CD1c-positive myeloid dendritic cell (primary cell): Measurements from ENCODE around the gene FAM120C.

Experiments used
- DNase-seq: peaks from one replicate; pipeline ENCODE4 v3.0.0-alpha.2; 2016; ENCODE audit errors: extremely low spot score

The FAM120C gene

DNA sequence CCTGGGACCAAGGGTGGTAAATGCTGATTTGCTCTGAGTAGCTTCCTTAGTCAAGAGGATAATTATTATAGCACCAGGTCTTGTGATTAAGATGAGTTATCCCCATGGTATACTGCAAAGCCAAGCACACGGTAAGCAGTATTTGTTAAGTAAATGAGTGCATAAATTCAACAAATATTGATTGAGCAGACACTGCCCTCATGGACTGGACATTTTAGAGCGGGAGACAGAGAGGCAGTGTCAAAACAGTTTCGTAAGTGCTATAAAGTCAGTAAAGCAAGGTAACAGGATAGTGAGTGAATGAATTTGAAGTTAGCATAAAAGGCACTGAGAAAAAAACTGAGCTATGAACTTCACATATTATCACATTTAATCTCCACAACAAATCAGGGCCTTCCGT, 152.7 kb downstream of the FAM120C start:
- no peak for DNase-seq

DNA sequence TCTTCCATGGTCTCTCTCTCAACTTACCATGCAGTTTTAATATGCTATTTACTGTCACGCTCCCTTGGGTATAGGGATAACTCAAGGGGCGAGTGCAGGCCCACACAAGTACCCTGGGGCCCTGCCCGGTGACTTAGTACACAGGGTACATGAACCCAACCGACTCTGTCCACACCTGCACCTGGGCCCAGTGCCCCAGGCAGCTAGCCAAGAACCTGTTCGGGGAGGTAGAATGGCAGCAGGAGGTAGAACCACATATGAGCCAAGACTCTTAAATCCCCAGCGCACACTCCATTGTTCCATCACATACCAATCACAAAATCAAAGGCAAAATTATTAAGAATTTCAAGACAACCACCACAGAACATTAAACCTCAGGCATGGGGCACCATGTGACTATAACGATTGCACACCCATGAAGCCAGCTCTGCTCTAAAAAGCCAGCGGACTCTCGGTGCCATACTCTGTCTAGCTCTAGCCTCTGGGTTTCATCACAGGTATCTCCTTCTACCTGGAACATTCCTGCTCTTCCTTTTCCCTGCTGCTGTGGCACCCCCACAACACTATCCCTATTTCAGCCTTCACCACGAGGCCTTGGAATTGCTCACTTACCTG, 153.4 kb downstream of the FAM120C start:
- no peak for DNase-seq

DNA sequence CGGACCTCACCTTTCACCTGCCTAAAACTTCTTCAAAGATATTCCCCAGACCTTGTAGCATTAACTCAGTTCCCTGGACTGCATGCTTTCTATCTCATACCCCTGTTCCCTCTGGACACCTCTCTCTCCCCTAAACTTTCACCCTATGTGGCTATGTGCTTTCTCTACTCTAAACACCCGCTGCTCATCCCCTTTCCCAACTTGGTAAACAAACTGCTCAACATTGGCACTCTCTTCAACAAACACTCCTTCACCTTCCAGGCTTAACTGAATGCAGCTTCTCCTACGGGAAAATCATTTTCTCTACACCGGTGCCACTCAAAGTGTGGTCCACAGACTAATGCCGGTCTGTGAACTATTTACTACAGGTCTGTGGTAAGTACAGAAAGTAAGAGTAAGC, 158.7 kb downstream of the FAM120C start:
- no peak for DNase-seq
